GM23338 (cell line): Measurements from ENCODE around the gene IL36RN. TPM values are rescaled to one million over a fixed set of nuclear protein-coding genes. Genes with fewer than 3 reads are reported as not detected.

Source experiments
- ATAC-seq: fragments of 200-7000 bp; cut with Tn5 transposase; 3 replicates; pipeline ENCODE4 v1.9.1; 2020
- DNase-seq: peaks from one replicate; pipeline ENCODE4 v3.0.0-alpha.2; 2015; ENCODE audit warnings: low spot score
- H2AFZ ChIP-seq: fragments of 200-600 bp; sonication (generic); 2 replicates; pipeline ENCODE4 v1.8.0; 2016; ENCODE audit warnings: antibody characterized with exemption, mild to moderate bottlenecking, moderate library complexity
- H3F3A ChIP-seq: fragments of 200-600 bp; sonication (generic); replicated peaks from 2 replicates; pipeline ENCODE4 v1.8.0; 2017; ENCODE audit warnings: antibody characterized with exemption, mixed run types, low read depth
- H3K27ac ChIP-seq: fragments of 200-600 bp; sonication (generic); 2 replicates; pipeline ENCODE4 v1.6.1; 2016; ENCODE audit warnings: low read depth
- H3K27me3 ChIP-seq: fragments of 200-600 bp; sonication (generic); 2 replicates; pipeline ENCODE4 v1.8.0; 2016; ENCODE audit warnings: mild to moderate bottlenecking, mixed run types, moderate library complexity; ENCODE audit not compliant: insufficient read depth
- H3K36me3 ChIP-seq: fragments of 200-600 bp; sonication (generic); 2 replicates; pipeline ENCODE4 v1.8.0; 2016; ENCODE audit warnings: mild to moderate bottlenecking; ENCODE audit not compliant: insufficient read depth
- H3K4me1 ChIP-seq: fragments of 200-600 bp; sonication (generic); 2 replicates; pipeline ENCODE4 v1.8.0; 2016; ENCODE audit warnings: mild to moderate bottlenecking, moderate library complexity; ENCODE audit not compliant: insufficient read depth
- H3K4me2 ChIP-seq: fragments of 200-600 bp; sonication (generic); 2 replicates; pipeline ENCODE4 v1.7.1; 2017; ENCODE audit warnings: mixed run types
- H3K4me3 ChIP-seq: fragments of 200-600 bp; sonication (generic); 2 replicates; pipeline ENCODE4 v1.6.1; 2016; ENCODE audit warnings: mixed run types
- H3K79me2 ChIP-seq: fragments of 200-600 bp; sonication (generic); replicated peaks from 2 replicates; pipeline ENCODE4 v1.8.0; 2017; ENCODE audit warnings: mild to moderate bottlenecking; ENCODE audit not compliant: insufficient read depth
- H3K9me2 ChIP-seq: fragments of 200-600 bp; sonication (generic); 2 replicates; pipeline ENCODE4 v1.8.0; 2017; ENCODE audit not compliant: insufficient read depth
- H4K20me1 ChIP-seq: fragments of 200-600 bp; sonication (generic); replicated peaks from 2 replicates; pipeline ENCODE4 v1.8.0; 2017; ENCODE audit warnings: mild to moderate bottlenecking; ENCODE audit not compliant: insufficient read depth
- H3K27ac Mint-ChIP-seq: 2 replicates; pipeline ENCODE4 v1.8.0; 2020; ENCODE audit warnings: inconsistent platforms, mild to moderate bottlenecking, moderate library complexity, mixed read lengths
- H3K27me3 Mint-ChIP-seq: 3 replicates; pipeline ENCODE4 v1.8.0; 2022; ENCODE audit warnings: low read depth, mild to moderate bottlenecking, moderate library complexity, mixed read lengths, inconsistent platforms; ENCODE audit not compliant: insufficient read depth, poor library complexity
- H3K36me3 Mint-ChIP-seq: 3 replicates; pipeline ENCODE4 v1.8.0; 2021; ENCODE audit warnings: low read depth, mild to moderate bottlenecking, inconsistent platforms, moderate library complexity, mixed read lengths
- H3K4me1 Mint-ChIP-seq: 3 replicates; pipeline ENCODE4 v1.8.0; 2020; ENCODE audit warnings: mild to moderate bottlenecking, inconsistent platforms, mixed read lengths
- H3K4me3 Mint-ChIP-seq: 3 replicates; pipeline ENCODE4 v1.8.0; 2021; ENCODE audit warnings: moderate library complexity, mild to moderate bottlenecking, inconsistent platforms, mixed read lengths
- H3K9me3 Mint-ChIP-seq: 3 replicates; pipeline ENCODE4 v1.8.0; 2020; ENCODE audit warnings: moderate library complexity, mild to moderate bottlenecking, inconsistent platforms, mixed read lengths
- CREB1 ChIP-seq: fragments of 250-450 bp; sonication (Bioruptor Pico); IDR thresholded peaks from 2 replicates; pipeline ENCODE4 v1.5.0; 2020; ENCODE audit warnings: low read depth, mild to moderate bottlenecking, moderate library complexity
- ETS1 ChIP-seq: IDR thresholded peaks from 2 replicates; pipeline ENCODE4 v1.6.1; 2016; ENCODE audit warnings: antibody characterized with exemption
- EZH2 ChIP-seq: fragments of 200-600 bp; sonication (generic); IDR thresholded peaks from one replicate; pipeline ENCODE4 v1.8.0; 2017; ENCODE audit warnings: antibody characterized with exemption, mild to moderate bottlenecking, low read depth; ENCODE audit not compliant: unreplicated experiment
- EZH2phosphoT487 ChIP-seq: fragments of 200-600 bp; sonication (generic); IDR thresholded peaks from one replicate; pipeline ENCODE4 v1.8.1; 2018; ENCODE audit warnings: antibody characterized with exemption; ENCODE audit not compliant: unreplicated experiment
- JUNB ChIP-seq: IDR thresholded peaks from one replicate; pipeline ENCODE4 v1.6.1; 2016; ENCODE audit warnings: antibody characterized with exemption; ENCODE audit not compliant: unreplicated experiment
- NANOG ChIP-seq: IDR thresholded peaks from 2 replicates; pipeline ENCODE4 v1.6.1; 2016; ENCODE audit warnings: antibody characterized with exemption, borderline replicate concordance
- POLR2AphosphoS5 ChIP-seq: IDR thresholded peaks from 2 replicates; pipeline ENCODE4 v1.6.1; 2016; ENCODE audit warnings: antibody characterized with exemption, low read depth
- STAT1 ChIP-seq: IDR thresholded peaks from one replicate; pipeline ENCODE4 v1.6.1; 2016; ENCODE audit warnings: antibody characterized with exemption; ENCODE audit not compliant: unreplicated experiment
- ZNF114 ChIP-seq: fragments of 250-450 bp; sonication (Bioruptor Pico); IDR thresholded peaks from 2 replicates; pipeline ENCODE4 v1.5.0; 2020; ENCODE audit warnings: mild to moderate bottlenecking, moderate library complexity
- ZNF331 ChIP-seq: fragments of 250-450 bp; sonication (Bioruptor Pico); IDR thresholded peaks from 2 replicates; pipeline ENCODE4 v1.5.0; 2020; ENCODE audit warnings: low read depth, mild to moderate bottlenecking, moderate library complexity
- polyA plus RNA-seq: library from polyadenylated mRNA; unstranded; fragments of >200 nt; fragmentation: Nextera tagmentation; extraction: Ambion mirVana; gene quantifications from 2 replicates; pipeline ENCODE4 v1.2.1, GENCODE V29; 2016
- total RNA-seq: library from RNA; depleted of rRNA; stranded (reverse); fragments of >200 nt; shearing (Covaris generic); gene quantifications from 2 replicates; pipeline ENCODE4 v1.2.3, GENCODE V29; 2014
- TF ChIP-seq, protein P1 (sequence below): fragments of 250-450 bp; sonication (Bioruptor Pico); IDR thresholded peaks from 2 replicates; pipeline ENCODE4 v1.5.0; 2020; ENCODE audit warnings: mild to moderate bottlenecking, moderate library complexity
- TF ChIP-seq, protein P2 (sequence below): IDR thresholded peaks from one replicate; pipeline ENCODE4 v1.6.1; 2018; ENCODE audit warnings: antibody characterized with exemption; ENCODE audit not compliant: unreplicated experiment

Gene IL36RN
- total and polyA plus RNA-seq, 2 experiments from 2014 or later = not detected

GRCh38 chr2:113053666-113054065, 5.3 kb upstream of the IL36RN start:
- Mint-ChIP-seq H3K9me3 (peaks cover 78% of the 10 kb centered on the region), H3K27ac (no peak overlapping the region), H3K36me3 (peaks cover 15% of the 10 kb centered on the region), H3K4me3 (no peak overlapping the region), H3K27me3 (peaks cover 10% of the 10 kb centered on the region), H3K4me1 (no peaks in the 10 kb centered on the region; the same call in 2 of the 3 replicates)
- Histone ChIP-seq H3K36me3 (no peaks in the 10 kb centered on the region), H4K20me1 (no peaks in the 10 kb centered on the region), H3K4me3 (no peak overlapping the region), H3K4me1 (no peaks in the 10 kb centered on the region), H3K9me2 (no peaks in the 10 kb centered on the region), H3K79me2 (no peaks in the 10 kb centered on the region), H3K4me2 (no peak overlapping the region), H3K27ac (no peak overlapping the region), H3F3A (no peaks in the 10 kb centered on the region), H2AFZ (no peak overlapping the region), H3K27me3 (no peaks in the 10 kb centered on the region)
- no peak for TF ChIP-seq STAT1
- TF ChIP-seq ZNF114 (CRISPR knock-in tag) = no peak
- DNase-seq (no peak), ATAC-seq (no peak)

DNA sequence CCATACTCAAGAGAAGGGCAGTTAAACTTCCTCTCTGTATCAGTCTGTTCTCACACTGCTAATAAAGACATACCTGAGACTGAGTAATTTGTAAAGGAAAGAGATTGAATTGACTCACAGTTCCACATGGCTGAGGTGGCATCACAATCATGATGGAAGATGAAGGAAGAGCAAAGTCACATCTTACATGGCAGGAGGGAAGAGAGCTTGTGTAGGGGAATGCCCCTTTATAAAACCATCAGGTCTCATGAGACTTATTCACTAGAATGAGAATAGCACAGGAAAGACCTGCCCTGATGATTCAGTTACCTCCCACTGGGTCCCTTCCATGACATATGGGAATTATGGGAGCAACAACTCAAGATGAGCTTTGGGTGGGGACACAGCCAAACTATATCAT, 4.9 kb upstream of the IL36RN start:
- Histone ChIP-seq H3F3A (no peaks in the 10 kb centered on the region), H3K4me3 (no peak overlapping the region), H3K79me2 (no peaks in the 10 kb centered on the region), H3K4me2 (no peak overlapping the region), H3K27ac (no peak overlapping the region), H3K4me1 (no peaks in the 10 kb centered on the region), H3K27me3 (no peaks in the 10 kb centered on the region), H3K9me2 (no peaks in the 10 kb centered on the region), H3K36me3 (no peaks in the 10 kb centered on the region), H2AFZ (no peak overlapping the region), H4K20me1 (no peaks in the 10 kb centered on the region)
- Mint-ChIP-seq H3K36me3 (peaks cover 15% of the 10 kb centered on the region), H3K9me3 (peaks cover 76% of the 10 kb centered on the region), H3K4me1 (no peaks in the 10 kb centered on the region; the same call in 2 of the 3 replicates), H3K4me3 (no peak overlapping the region), H3K27me3 (peaks cover 10% of the 10 kb centered on the region), H3K27ac (no peak overlapping the region)
- no peak for ATAC-seq
- no peak for DNase-seq
- no peak for TF ChIP-seq EZH2
- no peak for TF ChIP-seq ZNF114 (CRISPR knock-in tag)
- no peak for TF ChIP-seq ETS1
- TF ChIP-seq, protein P1, sequence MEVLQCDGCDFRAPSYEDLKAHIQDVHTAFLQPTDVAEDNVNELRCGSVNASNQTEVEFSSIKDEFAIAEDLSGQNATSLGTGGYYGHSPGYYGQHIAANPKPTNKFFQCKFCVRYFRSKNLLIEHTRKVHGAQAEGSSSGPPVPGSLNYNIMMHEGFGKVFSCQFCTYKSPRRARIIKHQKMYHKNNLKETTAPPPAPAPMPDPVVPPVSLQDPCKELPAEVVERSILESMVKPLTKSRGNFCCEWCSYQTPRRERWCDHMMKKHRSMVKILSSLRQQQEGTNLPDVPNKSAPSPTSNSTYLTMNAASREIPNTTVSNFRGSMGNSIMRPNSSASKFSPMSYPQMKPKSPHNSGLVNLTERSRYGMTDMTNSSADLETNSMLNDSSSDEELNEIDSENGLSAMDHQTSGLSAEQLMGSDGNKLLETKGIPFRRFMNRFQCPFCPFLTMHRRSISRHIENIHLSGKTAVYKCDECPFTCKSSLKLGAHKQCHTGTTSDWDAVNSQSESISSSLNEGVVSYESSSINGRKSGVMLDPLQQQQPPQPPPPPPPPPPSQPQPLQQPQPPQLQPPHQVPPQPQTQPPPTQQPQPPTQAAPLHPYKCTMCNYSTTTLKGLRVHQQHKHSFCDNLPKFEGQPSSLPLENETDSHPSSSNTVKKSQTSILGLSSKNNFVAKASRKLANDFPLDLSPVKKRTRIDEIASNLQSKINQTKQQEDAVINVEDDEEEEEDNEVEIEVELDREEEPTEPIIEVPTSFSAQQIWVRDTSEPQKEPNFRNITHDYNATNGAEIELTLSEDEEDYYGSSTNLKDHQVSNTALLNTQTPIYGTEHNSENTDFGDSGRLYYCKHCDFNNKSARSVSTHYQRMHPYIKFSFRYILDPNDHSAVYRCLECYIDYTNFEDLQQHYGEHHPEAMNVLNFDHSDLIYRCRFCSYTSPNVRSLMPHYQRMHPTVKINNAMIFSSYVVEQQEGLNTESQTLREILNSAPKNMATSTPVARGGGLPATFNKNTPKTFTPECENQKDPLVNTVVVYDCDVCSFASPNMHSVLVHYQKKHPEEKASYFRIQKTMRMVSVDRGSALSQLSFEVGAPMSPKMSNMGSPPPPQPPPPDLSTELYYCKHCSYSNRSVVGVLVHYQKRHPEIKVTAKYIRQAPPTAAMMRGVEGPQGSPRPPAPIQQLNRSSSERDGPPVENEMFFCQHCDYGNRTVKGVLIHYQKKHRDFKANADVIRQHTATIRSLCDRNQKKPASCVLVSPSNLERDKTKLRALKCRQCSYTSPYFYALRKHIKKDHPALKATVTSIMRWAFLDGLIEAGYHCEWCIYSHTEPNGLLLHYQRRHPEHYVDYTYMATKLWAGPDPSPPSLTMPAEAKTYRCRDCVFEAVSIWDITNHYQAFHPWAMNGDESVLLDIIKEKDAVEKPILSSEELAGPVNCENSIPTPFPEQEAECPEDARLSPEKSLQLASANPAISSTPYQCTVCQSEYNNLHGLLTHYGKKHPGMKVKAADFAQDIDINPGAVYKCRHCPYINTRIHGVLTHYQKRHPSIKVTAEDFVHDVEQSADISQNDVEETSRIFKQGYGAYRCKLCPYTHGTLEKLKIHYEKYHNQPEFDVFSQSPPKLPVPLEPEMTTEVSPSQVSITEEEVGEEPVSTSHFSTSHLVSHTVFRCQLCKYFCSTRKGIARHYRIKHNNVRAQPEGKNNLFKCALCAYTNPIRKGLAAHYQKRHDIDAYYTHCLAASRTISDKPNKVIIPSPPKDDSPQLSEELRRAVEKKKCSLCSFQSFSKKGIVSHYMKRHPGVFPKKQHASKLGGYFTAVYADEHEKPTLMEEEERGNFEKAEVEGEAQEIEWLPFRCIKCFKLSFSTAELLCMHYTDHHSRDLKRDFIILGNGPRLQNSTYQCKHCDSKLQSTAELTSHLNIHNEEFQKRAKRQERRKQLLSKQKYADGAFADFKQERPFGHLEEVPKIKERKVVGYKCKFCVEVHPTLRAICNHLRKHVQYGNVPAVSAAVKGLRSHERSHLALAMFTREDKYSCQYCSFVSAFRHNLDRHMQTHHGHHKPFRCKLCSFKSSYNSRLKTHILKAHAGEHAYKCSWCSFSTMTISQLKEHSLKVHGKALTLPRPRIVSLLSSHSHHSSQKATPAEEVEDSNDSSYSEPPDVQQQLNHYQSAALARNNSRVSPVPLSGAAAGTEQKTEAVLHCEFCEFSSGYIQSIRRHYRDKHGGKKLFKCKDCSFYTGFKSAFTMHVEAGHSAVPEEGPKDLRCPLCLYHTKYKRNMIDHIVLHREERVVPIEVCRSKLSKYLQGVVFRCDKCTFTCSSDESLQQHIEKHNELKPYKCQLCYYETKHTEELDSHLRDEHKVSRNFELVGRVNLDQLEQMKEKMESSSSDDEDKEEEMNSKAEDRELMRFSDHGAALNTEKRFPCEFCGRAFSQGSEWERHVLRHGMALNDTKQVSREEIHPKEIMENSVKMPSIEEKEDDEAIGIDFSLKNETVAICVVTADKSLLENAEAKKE = no peak
- TF ChIP-seq NANOG = no peak
- TF ChIP-seq, protein P2, sequence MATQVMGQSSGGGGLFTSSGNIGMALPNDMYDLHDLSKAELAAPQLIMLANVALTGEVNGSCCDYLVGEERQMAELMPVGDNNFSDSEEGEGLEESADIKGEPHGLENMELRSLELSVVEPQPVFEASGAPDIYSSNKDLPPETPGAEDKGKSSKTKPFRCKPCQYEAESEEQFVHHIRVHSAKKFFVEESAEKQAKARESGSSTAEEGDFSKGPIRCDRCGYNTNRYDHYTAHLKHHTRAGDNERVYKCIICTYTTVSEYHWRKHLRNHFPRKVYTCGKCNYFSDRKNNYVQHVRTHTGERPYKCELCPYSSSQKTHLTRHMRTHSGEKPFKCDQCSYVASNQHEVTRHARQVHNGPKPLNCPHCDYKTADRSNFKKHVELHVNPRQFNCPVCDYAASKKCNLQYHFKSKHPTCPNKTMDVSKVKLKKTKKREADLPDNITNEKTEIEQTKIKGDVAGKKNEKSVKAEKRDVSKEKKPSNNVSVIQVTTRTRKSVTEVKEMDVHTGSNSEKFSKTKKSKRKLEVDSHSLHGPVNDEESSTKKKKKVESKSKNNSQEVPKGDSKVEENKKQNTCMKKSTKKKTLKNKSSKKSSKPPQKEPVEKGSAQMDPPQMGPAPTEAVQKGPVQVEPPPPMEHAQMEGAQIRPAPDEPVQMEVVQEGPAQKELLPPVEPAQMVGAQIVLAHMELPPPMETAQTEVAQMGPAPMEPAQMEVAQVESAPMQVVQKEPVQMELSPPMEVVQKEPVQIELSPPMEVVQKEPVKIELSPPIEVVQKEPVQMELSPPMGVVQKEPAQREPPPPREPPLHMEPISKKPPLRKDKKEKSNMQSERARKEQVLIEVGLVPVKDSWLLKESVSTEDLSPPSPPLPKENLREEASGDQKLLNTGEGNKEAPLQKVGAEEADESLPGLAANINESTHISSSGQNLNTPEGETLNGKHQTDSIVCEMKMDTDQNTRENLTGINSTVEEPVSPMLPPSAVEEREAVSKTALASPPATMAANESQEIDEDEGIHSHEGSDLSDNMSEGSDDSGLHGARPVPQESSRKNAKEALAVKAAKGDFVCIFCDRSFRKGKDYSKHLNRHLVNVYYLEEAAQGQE = no peak
- TF ChIP-seq JUNB = no peak
- TF ChIP-seq ZNF331 (CRISPR knock-in tag) = no peak
- no peak for TF ChIP-seq POLR2AphosphoS5
- TF ChIP-seq CREB1 (CRISPR knock-in tag) = no peak
- no peak for TF ChIP-seq EZH2phosphoT487
- no peak for TF ChIP-seq STAT1
